Cardiac septum (tissue), 1 donor: Measurements from ENCODE around the gene IMMP1L. TPM values are rescaled to one million over a fixed set of nuclear protein-coding genes. Genes with fewer than 3 reads are reported as not detected.
"Not testable (repeated sequence)": the region's sequence is repeated elsewhere in the genome, so short reads cannot be mapped to it uniquely, and the experiment has no call there.

Experiments
- DNase-seq: peaks from one replicate; pipeline ENCODE4 v3.0.0-alpha.2; 2020; ENCODE audit warnings: low spot score
- intact Hi-C: fragments of 100-400 bp; cut with DNase I; formaldehyde crosslinking; loops from one replicate; pipeline ENCODE4 v1.14.0; 2022
- long read RNA-seq: library from polyadenylated mRNA; unstranded; transcript quantifications from one replicate; pipeline ENCODE4 v2.0.0, GENCODE V29; 2021
- total RNA-seq: library from RNA; stranded (reverse); fragmentation: NEBNext Ultra II Directional; extraction: Animal tissue kit (Norgen Biotek cat#: 25700); gene quantifications from one replicate; pipeline ENCODE4 v1.2.1, GENCODE V29; 2021
- donor health status: DM: no; HTN: no; CAD: no.

Gene IMMP1L
- total RNA-seq, result 23.7 TPM
- long read RNA-seq, partial matches to known transcripts, result 0 of 6 reads
- long read RNA-seq, other reads (novel, unspliced or antisense), result 3 of 6 reads

DNA sequence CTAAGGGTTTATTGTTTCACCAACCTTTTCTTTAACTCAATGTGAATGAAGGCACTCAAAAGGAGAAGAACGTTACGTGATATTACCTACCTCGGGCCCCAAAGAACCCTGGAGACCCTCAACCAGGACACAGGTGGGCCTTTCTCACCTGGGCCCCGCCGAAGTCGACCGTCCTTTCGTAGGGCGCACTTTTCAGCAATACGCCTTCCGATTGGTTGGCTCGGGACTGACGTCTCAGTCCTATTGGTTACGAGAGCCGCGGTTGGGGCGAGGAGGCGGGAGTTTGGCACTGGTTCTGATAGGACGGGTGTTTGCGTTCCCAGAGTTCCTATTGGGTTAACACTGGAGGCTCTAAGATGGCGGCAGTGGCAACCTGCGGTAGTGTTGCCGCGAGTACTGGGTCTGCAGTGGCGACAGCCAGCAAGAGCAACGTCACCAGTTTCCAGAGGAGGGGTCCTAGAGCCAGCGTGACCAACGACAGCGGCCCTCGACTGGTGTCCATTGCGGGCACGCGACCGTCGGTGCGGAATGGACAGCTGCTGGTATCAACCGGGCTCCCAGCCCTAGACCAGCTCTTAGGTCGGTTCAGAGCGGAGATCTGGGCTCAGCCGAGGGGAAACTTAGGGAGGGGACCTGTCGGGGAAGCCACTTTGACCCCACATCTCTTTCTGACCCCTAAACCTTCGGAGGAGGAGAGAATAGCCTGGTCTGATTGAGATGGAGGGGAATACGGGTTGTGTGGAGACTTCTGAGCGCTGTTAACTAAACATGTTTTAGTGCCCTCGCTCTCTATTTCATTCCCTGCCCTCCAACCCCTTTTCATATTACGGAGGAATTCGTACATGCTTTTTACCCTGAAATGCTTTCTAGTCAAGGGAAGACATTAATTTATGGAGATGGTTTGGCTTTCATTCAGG lies at the start of gene IMMP1L, which contains the start of gene ELP4:
Gene IMMP1L (minus strand): TSS at position 194 of the 917 bp plus-strand sequence. CDS start 46,346 bp downstream, outside the sequence.
Gene ELP4 (plus strand): TSS at position 339 of the 917 bp plus-strand sequence. CDS start 18 bp downstream, at position 357.
- intact Hi-C loops, result no loop called here

GRCh38 chr11:31558001-31558400 lies 48.6 kb upstream of the IMMP1L start:
- no peak for DNase-seq
- intact Hi-C loops, result no loop called here

More for the DNA sequence above, at the start of gene IMMP1L, which contains the start of gene ELP4:
- DNase-seq, result peak; percentile 97

GRCh38 chr11:31555938-31556337 lies 46.5 kb upstream of the IMMP1L start:
- intact Hi-C loops, result no loop called here
- no peak for DNase-seq

DNA sequence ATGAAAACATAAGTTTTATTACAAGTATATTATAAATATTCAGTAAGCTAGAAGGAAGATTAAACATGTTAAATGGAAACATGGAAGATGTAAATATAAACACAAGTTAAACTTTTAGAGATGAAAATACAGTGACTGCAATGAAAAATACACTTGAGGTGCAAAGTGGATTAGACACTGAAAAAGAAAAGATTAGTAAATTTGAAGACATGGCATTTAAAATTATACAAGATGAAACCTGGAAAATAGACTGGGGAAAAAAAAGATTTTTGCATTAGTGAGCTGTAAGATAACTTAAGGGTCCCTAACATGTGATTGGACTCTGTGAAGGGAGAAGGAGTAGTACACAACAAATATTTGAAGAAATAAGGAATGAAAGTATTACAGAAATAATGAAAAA lies 33.4 kb upstream of the IMMP1L start:
- no peak for DNase-seq
- intact Hi-C loops, result no loop called here

DNA sequence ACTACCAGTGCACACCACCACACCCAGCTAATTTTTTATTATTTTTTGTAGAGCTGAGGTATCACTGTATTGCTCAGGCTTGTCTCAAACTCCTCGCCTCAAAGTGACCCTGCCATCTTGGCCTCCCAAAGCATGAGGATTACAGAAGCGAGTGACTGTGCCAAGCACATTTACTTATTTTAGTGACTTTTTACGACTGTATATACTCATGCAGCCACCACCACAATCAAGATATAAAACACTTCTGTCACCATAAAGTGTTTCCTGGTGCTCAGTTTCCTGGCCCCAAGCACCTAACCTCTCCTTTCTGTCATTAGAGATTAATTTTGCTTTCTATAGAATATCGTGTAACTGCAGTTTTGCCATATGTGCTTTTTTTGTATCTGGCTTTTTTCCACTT lies 26.1 kb upstream of the IMMP1L start:
- no peak for DNase-seq
- intact Hi-C loops, result no loop called here

DNA sequence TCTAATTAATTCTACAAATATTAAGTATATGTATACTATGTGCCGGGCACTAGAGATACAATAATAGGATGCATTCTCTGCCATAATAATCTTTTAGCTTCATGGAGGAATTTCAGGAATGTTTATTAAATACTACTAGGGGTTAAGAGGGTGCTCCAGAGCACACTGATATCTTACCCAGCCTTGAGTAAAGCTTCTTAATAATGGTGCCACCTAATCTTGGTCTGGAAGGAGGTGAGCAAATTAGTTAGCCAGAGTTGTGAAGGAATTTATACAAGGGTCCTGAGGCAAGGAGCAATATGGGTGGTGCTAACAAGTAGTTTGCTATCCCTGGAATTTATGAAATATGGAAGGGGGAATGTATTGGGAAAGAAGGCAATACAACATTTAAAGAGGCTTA lies 21.9 kb upstream of the IMMP1L start:
- intact Hi-C loops, result no loop called here
- DNase-seq, result no peak

- DNase-seq, result no peak
- intact Hi-C loops, result no loop called here
Observed at GRCh38 chr11:31529701-31530100, 20.3 kb upstream of the IMMP1L start.

DNA sequence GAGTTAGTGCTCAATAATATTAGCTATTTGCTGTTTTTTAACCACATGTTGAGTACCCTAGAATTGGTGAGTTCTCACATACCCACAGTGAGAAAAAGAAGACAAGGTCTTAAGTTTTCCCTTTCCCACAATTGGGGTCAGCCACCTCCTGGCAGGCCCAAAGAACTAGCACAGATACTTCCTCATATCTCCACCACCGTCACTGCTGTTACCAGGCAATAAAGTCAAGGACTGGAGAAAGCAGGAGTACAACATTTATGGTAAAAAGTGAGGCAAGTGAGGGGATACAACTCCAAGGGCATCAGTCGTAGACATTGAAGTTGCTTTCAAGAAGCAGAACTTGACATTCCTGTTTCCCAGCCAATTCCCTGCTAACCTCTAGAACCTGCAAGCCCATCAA lies 19.8 kb upstream of the IMMP1L start:
- DNase-seq, result no peak
- intact Hi-C loops, result no loop called here

DNA sequence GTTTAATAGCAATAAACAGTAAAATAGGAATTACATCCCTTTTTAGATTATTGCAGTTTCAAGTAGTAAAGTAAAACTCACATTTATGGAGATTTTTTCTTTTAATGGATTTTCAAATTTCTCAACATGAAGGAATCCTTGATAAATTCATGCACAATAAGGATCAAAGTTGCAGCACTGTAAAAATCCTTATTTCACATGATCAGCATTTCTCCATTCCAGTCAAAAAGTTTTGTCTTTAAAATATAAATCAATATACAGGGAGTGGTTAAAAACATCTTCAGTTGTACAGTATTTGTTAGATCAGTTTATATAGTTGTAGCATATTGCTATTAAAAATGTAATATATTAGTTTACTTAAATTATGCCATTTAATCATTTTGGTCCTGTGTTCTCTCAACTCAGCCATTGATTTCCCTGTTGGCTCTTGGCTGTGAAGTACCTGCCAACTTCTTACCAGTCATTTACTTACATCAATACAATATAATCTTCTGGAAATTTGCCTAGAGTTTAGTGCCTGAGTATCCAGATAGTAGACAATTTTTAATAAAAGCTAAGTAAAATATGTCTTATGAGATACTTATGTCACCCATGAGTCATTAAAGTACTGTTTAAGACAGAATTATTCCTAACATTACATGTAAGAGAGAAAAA lies 12.2 kb upstream of the IMMP1L start:
- no peak for DNase-seq
- intact Hi-C loops, result no loop called here

DNA sequence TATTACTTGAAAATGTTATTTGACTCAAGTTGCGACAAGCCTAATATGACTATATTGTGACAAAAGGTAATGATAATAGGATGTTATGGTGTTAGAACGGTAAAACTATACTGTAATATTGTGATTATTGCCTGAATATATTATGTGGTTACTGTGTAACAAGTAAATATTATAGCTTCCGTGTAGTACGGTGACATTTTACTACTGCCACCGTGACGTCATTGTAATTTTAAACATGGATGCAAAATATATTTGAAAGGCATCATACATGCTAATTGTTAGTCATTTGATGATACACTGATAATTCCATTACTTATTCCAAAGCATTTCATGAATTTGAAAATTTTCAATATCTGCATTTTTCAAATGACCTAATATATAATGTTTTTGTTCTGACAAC lies 2.7 kb upstream of the IMMP1L start:
- DNase-seq, result no peak
- intact Hi-C loops, result no loop called here

DNA sequence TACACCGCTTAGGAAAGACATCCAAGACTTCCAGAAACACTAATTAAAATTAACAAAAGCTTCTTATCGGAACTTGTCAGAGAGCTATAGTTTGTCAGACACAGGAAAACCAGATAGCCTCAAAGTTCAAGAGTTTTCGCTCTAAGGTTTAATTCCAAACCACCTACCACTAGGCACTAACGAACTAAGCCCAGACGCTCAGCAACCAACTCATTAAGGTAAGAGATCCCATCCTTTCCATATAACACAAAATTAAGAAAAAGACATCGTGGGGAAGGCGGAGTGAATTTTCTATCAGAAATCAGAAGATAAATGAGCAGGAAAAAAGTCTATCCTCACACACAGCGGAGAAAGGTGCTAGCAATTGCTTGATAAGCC lies 382 bp downstream of the IMMP1L start:
- no peak for DNase-seq
- intact Hi-C loops, result no loop called here

GRCh38 chr11:31500560-31500959 lies 8.9 kb downstream of the IMMP1L start:
- intact Hi-C loops, result no loop called here
- DNase-seq, result no peak

GRCh38 chr11:31499576-31500178 lies 9.7 kb downstream of the IMMP1L start:
- DNase-seq, result no peak
- intact Hi-C loops, result no loop called here

DNA sequence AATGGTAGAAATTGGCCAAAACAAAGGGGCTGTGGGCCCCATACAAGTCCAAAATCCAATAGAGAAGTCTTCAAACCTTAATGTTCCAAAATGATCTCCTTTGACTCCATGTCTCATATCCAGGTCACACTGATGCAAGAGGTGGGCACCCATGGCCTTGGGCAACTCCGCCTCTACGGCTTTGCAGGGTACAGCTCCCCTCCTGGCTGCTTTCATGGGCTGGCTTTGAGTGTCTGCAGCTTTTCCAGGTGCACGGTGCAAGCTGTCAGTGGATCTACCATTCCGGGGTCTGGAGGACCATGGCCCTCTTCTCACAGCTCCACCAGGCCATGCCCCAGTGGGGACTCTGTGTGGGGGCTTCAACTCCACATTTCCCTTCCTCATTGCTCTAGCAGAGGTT lies 15.7 kb downstream of the IMMP1L start:
- DNase-seq, intact Hi-C loops: not testable (repeated sequence)

DNA sequence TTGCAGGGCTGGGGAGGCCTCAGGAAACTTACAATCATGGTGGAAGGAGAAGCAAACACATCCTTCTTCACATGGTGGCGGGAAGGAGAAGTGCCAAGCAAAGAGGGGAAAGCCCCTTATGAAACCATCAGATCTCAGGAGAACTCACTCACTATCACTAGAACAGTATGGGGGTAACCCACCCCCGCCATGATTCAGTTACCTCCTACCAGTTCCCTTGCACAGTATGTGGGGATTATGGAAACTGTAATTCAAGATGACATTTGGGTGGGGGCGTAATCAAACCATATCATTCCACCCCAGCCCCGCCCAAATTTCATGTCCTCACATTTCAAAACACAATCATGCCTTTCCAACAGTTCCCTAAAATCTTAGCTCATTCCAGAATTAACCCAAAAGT lies 16.2 kb downstream of the IMMP1L start:
- intact Hi-C loops, result no loop called here
- no peak for DNase-seq

- DNase-seq, result no peak
- intact Hi-C loops, result no loop called here
Observed at GRCh38 chr11:31492320-31492913, 17.0 kb downstream of the IMMP1L start.

- no peak for DNase-seq
- intact Hi-C loops, result no loop called here
Observed at GRCh38 chr11:31487848-31488247, 21.6 kb downstream of the IMMP1L start.

- intact Hi-C loops, result no loop called here
Observed at GRCh38 chr11:31484497-31484896, 24.9 kb downstream of the IMMP1L start.

DNA sequence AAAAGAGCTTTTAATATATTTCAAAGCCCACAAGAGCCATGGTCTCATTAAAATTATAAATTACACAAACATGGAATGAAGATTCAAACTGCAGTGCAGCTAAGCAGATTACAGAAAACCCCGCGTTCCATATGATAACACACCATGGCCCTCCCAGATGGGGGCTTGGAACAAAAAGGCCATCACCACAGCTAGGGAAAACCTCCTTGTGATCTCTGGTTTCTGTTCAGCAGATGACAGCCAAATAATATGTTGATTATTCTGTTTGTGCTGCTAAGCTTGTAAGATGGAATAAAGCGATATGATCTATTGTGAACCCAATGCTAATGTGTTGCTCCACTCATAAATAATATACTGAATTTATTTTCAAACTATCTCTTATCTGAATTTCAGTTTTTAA lies 28.5 kb downstream of the IMMP1L start:
- DNase-seq, result no peak
- intact Hi-C loops, result no loop called here

More at GRCh38 chr11:31484497-31484896, 24.9 kb downstream of the IMMP1L start:
- DNase-seq, result no peak

DNA sequence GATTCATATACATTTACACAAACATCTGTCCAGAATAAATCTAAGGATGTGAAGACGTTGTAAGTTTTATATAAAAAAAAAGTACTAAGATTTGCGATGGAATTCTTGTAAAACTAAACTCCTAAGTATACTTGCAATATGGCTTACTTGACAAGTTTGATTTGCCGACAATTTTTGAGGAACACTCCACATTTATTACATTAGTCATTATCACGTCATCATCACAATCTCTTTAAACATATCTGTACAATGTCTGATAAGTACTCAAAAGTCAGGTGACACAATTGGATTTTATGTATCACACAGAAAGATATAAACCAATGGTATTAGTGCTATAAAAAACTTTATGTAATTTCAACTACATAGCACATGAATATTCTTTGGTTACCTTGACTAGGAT lies 30.4 kb downstream of the IMMP1L start:
- intact Hi-C loops, result no loop called here
- no peak for DNase-seq
